Smooth muscle cell (in vitro differentiated cells): Measurements from ENCODE around the gene GIT1. TPM values are rescaled to one million over a fixed set of nuclear protein-coding genes. Genes with fewer than 3 reads are reported as not detected.
A peak's percentile ranks its signal among the peaks of the same experiment; 100 is the strongest.

ENCODE experiments used
- DNase-seq: peaks from one replicate; lab custom pipeline; 2025; ENCODE audit not compliant: unreplicated experiment; lab: John Stamatoyannopoulos, UW
- H2AFZ ChIP-seq: fragments of 200-600 bp; sonication (generic); 2 replicates; pipeline ENCODE4 v1.6.0; 2016; ENCODE audit warnings: antibody characterized with exemption, low read depth, mild to moderate bottlenecking
- H3F3A ChIP-seq: fragments of 200-600 bp; sonication (generic); 2 replicates; pipeline ENCODE4 v1.6.0; 2017; ENCODE audit warnings: antibody characterized with exemption, low read depth
- H3K27ac ChIP-seq: fragments of 200-600 bp; sonication (generic); 2 replicates; pipeline ENCODE4 v1.5.1; 2016; ENCODE audit warnings: low read depth, mild to moderate bottlenecking
- H3K27me3 ChIP-seq: fragments of 200-600 bp; sonication (generic); 2 replicates; pipeline ENCODE4 v1.6.1; 2016; ENCODE audit warnings: low read depth, mild to moderate bottlenecking
- H3K36me3 ChIP-seq: fragments of 200-600 bp; sonication (generic); 2 replicates; pipeline ENCODE4 v1.5.1; 2016; ENCODE audit warnings: low read depth
- H3K4me1 ChIP-seq: fragments of 200-600 bp; sonication (generic); 2 replicates; pipeline ENCODE4 v1.5.1; 2016; ENCODE audit warnings: low read depth
- H3K4me2 ChIP-seq: fragments of 200-600 bp; sonication (generic); 2 replicates; pipeline ENCODE4 v1.6.0; 2016; ENCODE audit warnings: mild to moderate bottlenecking
- H3K4me3 ChIP-seq: fragments of 200-600 bp; sonication (generic); 2 replicates; pipeline ENCODE4 v1.5.1; 2016; ENCODE audit warnings: mild to moderate bottlenecking
- H3K79me2 ChIP-seq: fragments of 200-600 bp; sonication (generic); 2 replicates; pipeline ENCODE4 v1.6.0; 2016; ENCODE audit warnings: low read depth, mild to moderate bottlenecking
- H3K9ac ChIP-seq: fragments of 200-600 bp; sonication (generic); 2 replicates; pipeline ENCODE4 v1.6.0; 2016; ENCODE audit warnings: low read depth
- H3K9me3 ChIP-seq: fragments of 200-600 bp; sonication (generic); replicated peaks from 2 replicates; pipeline ENCODE4 v1.5.1; 2016; ENCODE audit warnings: low read depth
- H4K20me1 ChIP-seq: fragments of 200-600 bp; sonication (generic); 2 replicates; pipeline ENCODE4 v1.6.0; 2016; ENCODE audit warnings: low read depth
- CTCF ChIP-seq: fragments of 200-600 bp; sonication (generic); IDR thresholded peaks from 2 replicates; pipeline ENCODE4 v1.5.1; 2017; ENCODE audit warnings: borderline replicate concordance, mild to moderate bottlenecking, antibody characterized with exemption; ENCODE audit not compliant: insufficient read depth, poor library complexity, severe bottlenecking
- whole genome bisulfite sequencing: methylation state at CpG from one replicate; pipeline ENCODE4 v1.1.7; 2016; ENCODE audit warnings: low lambda C conversion rate; 5-methylcytosine and 5-hydroxymethylcytosine counted together
- polyA plus RNA-seq: library from polyadenylated mRNA; unstranded; fragments of >200 nt; fragmentation: Nextera tagmentation; extraction: Ambion mirVana; gene quantifications from 2 replicates; pipeline ENCODE4 v1.2.1, GENCODE V29; 2016
- total RNA-seq: library from RNA; depleted of rRNA; stranded (reverse); fragments of >200 nt; gene quantifications from 2 replicates; pipeline ENCODE4 v1.2.3, GENCODE V29; 2014

The GIT1 gene
- total and polyA plus RNA-seq, 2 experiments from 2014 or later = 17.6 to 23.0 TPM

GRCh38 chr17:29567304-29567553, 22.2 kb downstream of the GIT1 start:
- Histone ChIP-seq H2AFZ (peak overlapping the region; percentile 91), H3K9me3 (no peaks in the 10 kb centered on the region), H3K27me3 (peaks cover 14% of the 10 kb centered on the region), H3K4me3 (peak overlapping the region; percentile 67), H4K20me1 (no peaks in the 10 kb centered on the region), H3K4me1 (peaks cover 22% of the 10 kb centered on the region), H3F3A (peaks cover 7% of the 10 kb centered on the region), H3K79me2 (peaks cover 7% of the 10 kb centered on the region), H3K4me2 (peak overlapping the region; percentile 91), H3K36me3 (no peaks in the 10 kb centered on the region), H3K9ac (peak overlapping the region; percentile 4), H3K27ac (peak overlapping the region; percentile 20)
- DNase-seq = no peak
- TF ChIP-seq CTCF = no peak
- WGBS = under 1% methylated on average over 22 of the region's 27 CpGs

GRCh38 chr17:29566473-29567303, 22.8 kb downstream of the GIT1 start, which contains the start of gene ABHD15:
Gene ABHD15 (minus strand): TSS chr17:29567037. CDS start chr17:29566966, 71 bp downstream.
- Histone ChIP-seq H4K20me1 (no peaks in the 10 kb centered on the region), H3K4me3 (peak within 1 kb of the TSS; percentile 67), H3K79me2 (peaks cover 7% of the 10 kb centered on the region), H3K27me3 (peaks cover 14% of the 10 kb centered on the region), H3K27ac (peak within 1 kb of the TSS; percentile 20), H3K4me2 (peak within 1 kb of the TSS; percentile 91), H3K36me3 (no peaks in the 10 kb centered on the region), H3K4me1 (peaks cover 22% of the 10 kb centered on the region), H3K9me3 (no peaks in the 10 kb centered on the region), H2AFZ (peak within 1 kb of the TSS; percentile 91), H3K9ac (peak within 1 kb of the TSS; percentile 4), H3F3A (peaks cover 7% of the 10 kb centered on the region)
- WGBS = 3% methylated on average over 61 of the region's 94 CpGs
- DNase-seq = peak; percentile 76
- TF ChIP-seq CTCF = peak; percentile 3

- H3K27me3 ChIP-seq = peaks cover 14% of the 10 kb centered on the region
- no peak for DNase-seq
- no peaks in the 10 kb centered on the region for H4K20me1 ChIP-seq
- TF ChIP-seq CTCF = peak; percentile 10
- peak overlapping the region; percentile 91 for H3K4me2 ChIP-seq
- no peaks in the 10 kb centered on the region for H3K36me3 ChIP-seq
- H3K9me3 ChIP-seq = no peaks in the 10 kb centered on the region
- H3K9ac ChIP-seq = no peak overlapping the region
- H3F3A ChIP-seq = peaks cover 7% of the 10 kb centered on the region
- WGBS = 11% methylated on average over 54 of the region's 55 CpGs
- no peak overlapping the region for H3K27ac ChIP-seq
- H3K79me2 ChIP-seq = peaks cover 4% of the 10 kb centered on the region
- H2AFZ ChIP-seq = no peak overlapping the region
- peaks cover 22% of the 10 kb centered on the region for H3K4me1 ChIP-seq
- H3K4me3 ChIP-seq = peak overlapping the region; percentile 67
Measured at GRCh38 chr17:29565643-29566472, 23.6 kb downstream of the GIT1 start.
